ENCODE measurements around the gene CYTH3. TPM values are rescaled to one million over a fixed set of nuclear protein-coding genes. Genes with fewer than 3 reads are reported as not detected.
"Not testable (repeated sequence)": the region's sequence is repeated elsewhere in the genome, so short reads cannot be mapped to it uniquely, and the experiment has no call there.

The CYTH3 gene
- total and polyA plus RNA-seq, 12 donors = 15.9 to 27.9 (median 20.5) TPM

- WGBS, 2 donors = 91 to 93% methylated on average over 81 to 91 of the region's 91 CpGs
- no peaks in the 10 kb centered on the region for H3K4me1 ChIP-seq
- H3K27me3 ChIP-seq = no peaks in the 10 kb centered on the region
- ATAC-seq (peak in 2 of 8 donors; percentile 8 to 42), DNase-seq (no peak)
- no peak overlapping the region for H3K4me3 ChIP-seq
- no peaks in the 10 kb centered on the region for H3K9me3 ChIP-seq
- no peak overlapping the region for H3K27ac ChIP-seq
- intact Hi-C loops (cut with DNase I) = no loop called here
- H3K36me3 ChIP-seq = peaks cover 0 to 100% (median 79%) of the 10 kb centered on the region in 9 donors
- no peak for TF ChIP-seq CTCF (IDR thresholded peaks at IDR 0.05)
These were observed 118.5 kb downstream of the CYTH3 start for GRCh38 chr7:6153646-6154541.

GRCh38 chr7:6151994-6152735, 120.3 kb downstream of the CYTH3 start:
- intact Hi-C loops (cut with DNase I) = no loop called here
- Histone ChIP-seq H3K4me1 (no peaks in the 10 kb centered on the region), H3K9me3 (no peaks in the 10 kb centered on the region), H3K36me3 (peaks cover 0 to 100% (median 91%) of the 10 kb centered on the region in 9 donors), H3K27ac (no peak overlapping the region), H3K27me3 (no peaks in the 10 kb centered on the region), H3K4me3 (no peak overlapping the region)
- DNase-seq = no peak
- no peak for ATAC-seq
- 93% methylated on average over 29 of the region's 29 CpGs for WGBS, 2 donors
- no peak for TF ChIP-seq CTCF (IDR thresholded peaks at IDR 0.05)

- 89 to 96% methylated on average over 12 of the region's 12 CpGs for WGBS, 2 donors
- H3K36me3 ChIP-seq = peaks cover 3 to 100% (median 91%) of the 10 kb centered on the region in 9 donors
- H3K27me3 ChIP-seq; DNase-seq; H3K4me1 ChIP-seq; ATAC-seq; H3K27ac ChIP-seq; intact Hi-C loops (cut with DNase I); H3K9me3 ChIP-seq; H3K4me3 ChIP-seq: not testable (repeated sequence)
These were observed 120.9 kb downstream of the CYTH3 start for GRCh38 chr7:6151527-6151926.

GRCh38 chr7:6149996-6150395, 122.4 kb downstream of the CYTH3 start:
- ATAC-seq = no peak
- H3K4me3 ChIP-seq = no peak overlapping the region
- no peak overlapping the region for H3K27ac ChIP-seq
- WGBS, 2 donors = 86 to 90% methylated on average over 19 of the region's 19 CpGs
- no peak for DNase-seq
- H3K36me3 ChIP-seq = peaks cover 8 to 100% (median 93%) of the 10 kb centered on the region in 9 donors
- no peaks in the 10 kb centered on the region for H3K4me1 ChIP-seq
- TF ChIP-seq CTCF (IDR thresholded peaks at IDR 0.05) = no peak
- no peaks in the 10 kb centered on the region for H3K9me3 ChIP-seq
- intact Hi-C loops (cut with DNase I) = no loop called here
- H3K27me3 ChIP-seq = no peaks in the 10 kb centered on the region

Data from heart right ventricle (tissue), 16 donors.